Eye (tissue), 1 donor: ENCODE results near the gene FHIT.

Experiments
- DNase-seq: peaks from one replicate; pipeline ENCODE4 v3.0.0-alpha.2; 2015

FHIT gene

DNA sequence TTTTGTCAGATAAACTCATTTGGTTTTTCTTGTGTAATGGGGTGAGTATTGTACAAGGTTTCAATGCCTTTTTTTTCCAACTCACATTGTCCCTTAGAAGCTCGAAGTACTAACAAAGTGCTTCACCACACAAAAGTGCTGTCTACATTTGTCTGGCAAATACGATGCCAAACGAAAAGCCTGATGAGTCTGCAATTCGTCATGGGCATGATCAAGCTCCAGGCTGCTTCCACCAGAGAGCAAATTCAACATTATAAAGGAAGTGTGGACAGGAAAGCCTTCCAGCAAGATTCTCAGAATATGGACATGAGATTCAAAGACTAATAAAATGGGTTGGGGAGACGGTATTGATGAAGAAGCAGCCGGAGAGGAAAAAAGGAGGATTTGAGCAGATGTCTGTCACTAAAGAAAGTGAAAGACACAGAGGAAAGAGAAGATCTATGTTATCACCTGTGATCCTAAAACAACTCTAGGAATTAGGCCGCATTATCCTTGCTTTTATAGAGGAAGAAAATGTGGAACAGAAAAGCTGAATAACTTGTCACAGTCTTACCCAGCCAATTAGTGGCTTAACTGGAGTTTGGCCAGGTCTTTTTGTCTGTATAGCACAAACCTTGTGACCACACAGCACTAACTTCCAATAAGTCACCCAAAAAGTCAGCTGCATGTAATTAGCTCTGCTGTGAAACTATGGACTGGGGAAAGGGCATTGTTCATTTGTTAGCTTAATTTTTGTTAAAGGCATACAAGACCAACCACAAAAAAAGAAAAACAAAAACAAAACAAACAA is 494.8 kb downstream of the FHIT start:
- DNase-seq, result no peak

- DNase-seq, result peak; percentile 42
These were observed 496.2 kb downstream of the FHIT start for GRCh38 chr3:60755094-60755493.

- no peak for DNase-seq
These were observed 496.6 kb downstream of the FHIT start for GRCh38 chr3:60754617-60755016.

GRCh38 chr3:60752809-60753208 is 498.4 kb downstream of the FHIT start:
- DNase-seq, result peak; percentile 60

DNA sequence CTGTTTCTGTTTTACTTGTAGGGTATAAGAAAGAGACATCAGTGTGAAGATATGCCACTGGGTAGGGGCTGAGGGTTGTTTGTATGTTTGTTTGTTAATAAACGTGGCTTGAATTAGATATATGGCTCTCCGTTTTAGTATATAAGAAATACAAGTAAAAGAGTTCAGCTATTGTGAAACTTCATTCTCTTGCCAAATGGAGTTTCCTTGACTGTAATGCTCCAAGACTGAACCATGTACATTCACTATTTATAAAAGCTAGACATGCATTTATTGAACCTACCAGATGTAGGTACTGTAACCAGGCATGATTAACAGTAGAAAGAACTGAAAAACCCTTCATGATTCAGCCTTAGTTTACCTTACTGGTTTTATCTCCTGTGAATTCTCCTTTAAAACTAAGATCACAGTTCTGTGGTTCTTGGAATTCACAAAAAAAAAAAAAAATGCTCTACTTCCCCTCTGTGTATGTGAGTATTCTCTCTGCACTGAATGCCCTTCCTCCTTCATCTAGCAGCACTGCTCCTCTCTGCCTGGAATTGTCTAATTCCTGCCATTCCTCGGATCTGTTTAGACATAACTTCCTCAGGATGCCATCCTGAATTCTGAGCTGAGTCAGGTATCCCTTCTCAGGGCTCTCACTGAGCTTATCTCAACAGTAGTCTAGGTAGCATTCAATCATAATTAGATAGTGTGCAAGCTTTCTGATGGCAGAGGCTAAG is 504.4 kb downstream of the FHIT start:
- DNase-seq, result no peak

DNA sequence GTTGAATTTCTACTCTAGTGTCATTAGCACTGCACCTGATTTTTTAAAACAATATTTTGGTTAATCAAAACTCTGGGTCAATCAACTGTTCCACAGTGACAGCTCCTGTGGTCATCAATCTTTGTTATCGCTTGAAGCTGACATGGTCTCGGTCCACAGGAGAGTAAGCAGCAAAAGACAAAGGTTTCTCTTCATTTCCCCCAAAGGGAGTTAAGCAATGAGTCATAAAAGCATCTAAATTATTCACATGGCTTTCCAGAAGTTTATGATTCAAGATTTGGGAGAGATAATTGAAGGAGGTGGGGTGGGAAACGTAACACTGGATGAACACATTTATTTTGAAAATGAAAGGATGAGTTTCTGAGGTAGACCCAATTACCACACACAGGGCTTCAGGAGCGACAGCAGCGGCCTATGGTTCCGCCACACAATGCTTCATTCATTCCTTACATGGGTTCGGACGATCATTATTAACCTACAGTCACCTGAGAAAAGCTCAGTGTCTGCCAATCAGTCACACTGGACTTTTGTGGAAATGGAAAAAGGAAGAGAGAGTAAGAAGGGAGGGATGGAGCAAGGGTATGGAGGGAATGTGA is 505.1 kb downstream of the FHIT start:
- no peak for DNase-seq

- peak; percentile 71 for DNase-seq
These were observed 507.6 kb downstream of the FHIT start for GRCh38 chr3:60743631-60744164.

DNA sequence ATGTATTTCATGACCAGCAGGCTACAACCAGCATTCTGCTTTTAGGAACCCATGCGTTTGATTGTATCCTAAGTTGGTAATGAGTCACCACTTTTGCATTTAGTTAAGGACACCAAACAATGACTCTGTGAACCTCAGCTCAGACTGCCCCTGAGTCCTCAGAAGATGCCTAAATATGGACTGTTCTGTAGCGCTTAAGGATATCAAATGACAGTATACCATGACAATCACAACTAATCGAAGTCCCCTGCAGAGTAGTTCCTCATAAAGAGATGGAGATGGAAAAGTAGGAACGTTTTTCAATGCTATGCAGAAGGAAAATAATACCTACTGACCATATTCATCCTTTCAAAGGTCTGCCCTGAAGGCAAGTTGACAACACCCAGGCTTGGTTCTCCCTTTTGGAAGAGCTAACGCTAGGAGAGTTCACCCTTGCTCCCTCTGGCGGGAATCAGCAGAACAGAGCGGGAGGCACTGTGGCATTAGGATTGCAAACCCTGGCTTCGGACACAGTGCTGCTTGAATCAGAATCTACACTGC is 508.6 kb downstream of the FHIT start:
- DNase-seq, result peak; percentile 31

- DNase-seq, result no peak
These were observed 513.4 kb downstream of the FHIT start for GRCh38 chr3:60737633-60738399.

DNA sequence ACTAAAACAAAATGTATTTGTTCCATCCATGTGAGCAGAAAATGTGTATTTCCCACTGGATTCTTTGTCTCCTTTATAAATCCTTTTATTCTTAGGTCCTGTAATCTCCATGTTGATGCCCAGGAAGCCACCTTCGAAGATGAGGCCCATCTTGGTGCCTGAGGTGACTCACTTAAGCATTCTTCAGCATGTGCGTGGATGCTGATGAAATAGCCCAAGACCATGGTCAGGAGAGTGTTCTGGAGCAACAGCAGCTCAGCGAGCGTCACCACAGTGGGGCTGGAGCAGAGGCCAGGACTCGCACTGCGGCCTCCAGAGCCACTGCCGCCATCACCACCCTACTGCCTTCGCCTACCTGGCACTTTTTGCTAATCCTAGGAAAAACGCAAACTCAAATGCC is 520.9 kb downstream of the FHIT start:
- DNase-seq, result no peak

GRCh38 chr3:60729056-60729455 is 522.2 kb downstream of the FHIT start:
- DNase-seq, result no peak

DNA sequence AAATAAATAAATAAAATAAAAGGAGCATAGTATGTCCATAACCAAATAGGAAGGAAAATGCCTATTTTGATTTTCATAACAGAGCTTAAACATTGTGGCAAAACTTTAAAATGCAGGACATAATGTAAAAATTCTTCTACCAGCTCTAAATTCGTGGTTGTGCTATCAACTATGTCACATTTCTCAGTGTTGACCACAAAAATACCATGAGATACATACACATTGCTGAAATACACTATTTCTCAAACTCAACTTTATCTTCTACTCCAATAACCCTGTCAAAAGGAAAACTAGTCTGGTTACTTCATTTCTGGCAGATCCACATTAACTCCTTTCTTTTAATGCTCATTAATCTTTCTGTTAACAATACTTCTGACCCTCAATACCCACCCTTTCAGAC is 523.2 kb downstream of the FHIT start:
- no peak for DNase-seq

DNA sequence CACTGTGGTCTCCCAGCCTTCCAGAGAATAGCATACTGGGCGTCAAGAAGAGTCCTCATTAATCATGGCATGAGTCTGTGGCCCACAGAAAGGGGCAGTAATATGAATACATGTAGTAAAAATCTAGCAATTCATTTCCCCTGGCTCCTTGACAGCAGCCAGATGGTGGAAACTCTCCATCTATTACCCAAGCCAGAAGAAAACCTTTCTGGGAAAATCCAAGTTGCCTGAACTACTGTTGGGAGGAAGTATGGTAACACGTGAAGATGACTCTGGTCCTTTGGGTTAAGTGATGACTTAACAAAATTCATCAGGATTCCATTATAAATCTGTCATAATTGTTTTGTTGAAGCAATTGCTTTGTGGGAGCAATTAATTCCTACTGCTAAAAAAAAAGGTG is 530.5 kb downstream of the FHIT start:
- DNase-seq, result no peak

- no peak for DNase-seq
These were observed 534.7 kb downstream of the FHIT start for GRCh38 chr3:60716573-60716972.

- peak; percentile 20 for DNase-seq
These were observed 542.9 kb downstream of the FHIT start for GRCh38 chr3:60708191-60708975.

- DNase-seq, result no peak
These were observed 543.7 kb downstream of the FHIT start for GRCh38 chr3:60707452-60708020.

DNA sequence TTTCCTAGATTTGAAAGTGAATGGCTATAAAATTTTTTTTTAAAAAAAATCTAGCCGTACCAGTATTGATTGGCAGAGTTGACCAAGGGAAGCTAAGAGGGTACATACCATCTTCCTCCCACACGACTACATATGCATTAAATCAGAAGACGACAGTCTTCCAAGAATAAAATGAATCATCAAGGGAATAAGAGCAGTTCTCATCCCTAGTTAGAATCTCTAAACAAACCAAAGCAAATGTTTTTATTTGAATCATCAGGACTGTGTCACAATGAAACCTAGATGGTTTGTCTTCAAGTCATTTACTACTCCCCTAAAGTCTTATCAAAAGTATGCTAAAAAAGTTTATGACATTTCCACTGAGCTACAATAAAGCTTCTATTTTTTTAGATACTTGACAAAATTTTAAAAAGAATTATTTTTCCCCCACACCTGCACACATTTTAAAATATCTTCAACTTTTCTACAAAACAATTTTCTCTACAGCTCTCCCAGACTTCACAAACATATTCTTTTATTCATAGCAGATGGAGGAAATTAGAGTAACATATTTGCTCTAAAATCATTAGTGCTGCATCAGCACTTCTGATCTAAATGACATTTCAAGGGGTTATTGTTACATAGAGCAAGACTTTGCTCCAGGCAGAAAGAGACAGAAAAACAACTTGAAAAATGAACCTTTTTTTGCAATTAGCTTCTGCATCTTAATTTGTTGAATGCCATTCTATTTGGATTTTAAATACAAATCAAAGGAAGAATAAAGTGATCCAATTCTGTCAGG is 547.1 kb downstream of the FHIT start:
- no peak for DNase-seq

GRCh38 chr3:60703008-60703407 is 548.2 kb downstream of the FHIT start:
- no peak for DNase-seq

DNA sequence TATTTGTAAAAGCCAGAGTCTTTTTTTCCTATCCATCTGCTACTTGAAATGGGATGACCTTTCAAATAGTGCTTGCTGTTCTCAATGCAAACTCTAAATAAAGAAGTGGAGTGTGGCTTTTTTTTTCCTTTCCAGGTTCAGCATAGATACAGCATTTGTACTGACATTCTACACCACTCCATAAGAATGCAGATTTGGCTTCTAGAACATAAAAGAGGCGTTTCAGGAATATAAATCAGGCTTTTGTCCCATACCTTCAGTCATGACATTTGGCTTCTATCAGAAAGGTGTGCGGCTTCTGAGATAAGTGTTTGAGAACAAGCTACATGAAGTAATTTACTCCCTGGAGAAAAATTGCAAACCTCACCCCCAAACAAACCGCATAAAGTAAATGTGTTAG is 553.1 kb downstream of the FHIT start:
- DNase-seq, result no peak

GRCh38 chr3:60697132-60697531 is 554.1 kb downstream of the FHIT start:
- no peak for DNase-seq
